C1 segment of cervical spinal cord (tissue), 14 donors: ENCODE measurements around the gene TRIP4.

Source experiments
- DNase-seq, 14 donors: peaks; one replicate each; lab custom pipeline; 2025; lab: John Stamatoyannopoulos, UW

TRIP4 gene

DNA sequence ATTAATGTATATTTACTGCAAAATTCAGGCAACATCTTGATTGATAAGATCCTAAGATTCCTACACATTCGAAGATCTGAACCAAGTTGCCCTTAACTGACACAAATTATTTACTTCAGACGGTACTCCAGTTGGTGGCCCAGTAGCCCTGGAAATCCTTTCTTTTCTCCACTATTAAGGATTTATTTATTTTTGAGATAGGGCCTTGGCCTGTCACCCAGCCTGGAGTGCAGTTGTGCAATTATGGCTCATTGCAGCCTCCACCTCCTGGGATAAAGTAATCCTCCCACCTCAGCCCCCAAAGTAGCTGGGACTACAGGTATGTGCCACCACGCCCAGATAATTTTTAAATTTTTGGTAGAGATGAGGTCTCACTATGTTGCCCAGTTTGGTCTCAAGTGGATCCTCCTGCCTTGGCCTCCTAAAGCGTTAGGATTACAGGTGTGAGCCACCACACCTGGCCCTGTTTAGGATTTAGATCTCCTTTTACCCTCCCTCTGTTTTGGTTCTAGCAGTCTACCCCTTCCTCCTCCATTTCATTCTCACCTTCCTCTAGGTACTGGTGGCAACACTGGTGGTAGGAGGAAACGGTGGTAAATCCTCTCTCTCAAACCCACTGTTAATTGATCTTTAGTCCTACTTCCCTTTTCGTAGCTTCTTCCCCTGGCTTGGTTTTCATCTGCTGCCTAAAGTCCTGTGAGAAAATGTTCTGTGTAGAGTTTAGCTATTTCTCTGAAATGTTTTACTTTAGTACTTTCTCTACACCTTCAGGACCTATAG, 60.1 kb downstream of the TRIP4 start:
- DNase-seq: no peak

DNA sequence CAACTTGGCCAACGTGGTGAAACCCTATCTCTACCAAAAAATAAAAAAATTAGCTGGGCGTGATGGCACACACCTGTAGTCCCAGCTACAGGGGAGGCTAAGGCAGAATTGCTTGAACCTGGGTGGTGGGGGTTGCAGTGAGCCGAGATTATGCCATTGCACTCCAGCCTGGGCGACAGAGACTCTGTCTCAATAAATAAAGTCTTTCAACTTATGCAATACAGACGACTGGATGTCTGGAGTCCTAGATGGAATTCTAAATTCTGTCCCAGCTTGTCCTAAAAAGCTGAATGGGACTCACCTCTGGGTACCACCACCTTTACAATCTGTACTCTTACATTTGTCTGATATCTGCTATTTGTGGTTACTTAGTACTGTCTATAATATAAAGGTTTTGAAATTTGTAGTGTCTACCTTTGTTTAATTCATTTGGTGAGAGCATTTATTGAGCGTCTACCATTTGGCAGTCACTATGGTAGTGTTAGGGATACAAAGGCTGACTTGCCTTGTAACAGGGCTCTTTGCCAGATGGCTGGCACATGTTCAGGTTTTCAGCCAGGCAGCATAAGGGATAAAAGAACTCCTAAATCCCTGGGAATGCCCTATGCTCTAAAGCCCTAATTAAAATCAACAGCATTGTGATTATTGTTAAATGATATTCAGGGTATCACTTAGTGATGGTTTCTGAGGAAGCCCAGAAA, 65.5 kb downstream of the TRIP4 start:
- peak in 7 of 14 donors; percentile 12 to 50 (median 17) for DNase-seq

DNA sequence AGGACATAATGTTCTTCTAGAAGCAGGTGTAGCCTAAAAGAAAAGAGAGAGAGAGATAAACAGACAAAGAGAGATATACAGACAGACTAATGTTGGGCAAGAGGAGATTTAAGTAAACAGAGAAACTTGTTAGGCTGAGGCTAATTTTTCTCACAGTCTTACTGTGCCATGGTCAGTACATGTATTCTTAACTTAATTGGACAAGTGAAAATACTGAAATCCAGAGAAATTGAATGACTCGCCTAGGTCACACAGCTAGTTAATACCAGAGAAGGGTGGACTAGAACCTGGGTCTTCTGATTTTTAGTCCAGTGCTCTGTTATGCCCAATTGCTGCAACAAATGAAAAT, 66.0 kb downstream of the TRIP4 start:
- no peak for DNase-seq

DNA sequence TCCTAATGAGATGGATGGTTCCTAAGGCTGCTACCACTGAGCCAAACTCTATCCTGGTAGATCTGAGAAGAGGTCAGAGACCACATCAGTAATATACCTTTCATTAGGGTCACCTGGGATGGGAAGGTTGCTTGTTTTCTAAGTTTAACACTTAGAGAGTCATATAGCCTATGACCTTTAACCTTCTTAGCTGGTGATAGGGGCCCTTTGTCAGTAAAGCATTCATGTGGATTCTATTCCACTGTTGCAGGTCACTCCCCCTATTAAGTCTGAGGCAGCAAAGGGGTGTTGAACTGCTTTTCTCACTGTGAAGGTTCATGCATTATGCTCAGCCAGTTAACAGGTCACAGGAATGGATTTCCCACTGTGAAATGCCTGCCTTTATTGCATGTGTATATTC, 66.6 kb downstream of the TRIP4 start:
- DNase-seq: no peak

DNA sequence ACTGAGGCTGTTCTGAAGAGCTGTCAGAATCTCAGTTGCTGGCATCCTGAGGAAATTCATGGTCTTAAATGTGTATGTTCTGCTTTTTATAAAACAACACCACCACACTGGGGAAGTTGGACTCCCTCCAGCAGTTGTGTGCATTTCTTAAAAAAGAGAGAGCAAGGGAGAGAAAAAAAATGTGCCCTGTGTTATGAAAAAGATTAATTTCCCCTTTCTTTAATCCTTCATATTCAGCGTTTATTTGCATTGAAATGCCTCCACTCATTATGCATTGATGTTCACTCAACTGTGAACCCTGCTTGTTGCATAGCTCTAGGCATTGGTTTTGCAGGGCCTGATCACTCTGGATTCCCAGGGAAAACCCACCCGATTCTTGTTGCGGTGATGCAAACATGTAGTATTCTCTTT, 68.3 kb downstream of the TRIP4 start:
- peak in 1 of 14 donors; percentile 3 for DNase-seq

DNA sequence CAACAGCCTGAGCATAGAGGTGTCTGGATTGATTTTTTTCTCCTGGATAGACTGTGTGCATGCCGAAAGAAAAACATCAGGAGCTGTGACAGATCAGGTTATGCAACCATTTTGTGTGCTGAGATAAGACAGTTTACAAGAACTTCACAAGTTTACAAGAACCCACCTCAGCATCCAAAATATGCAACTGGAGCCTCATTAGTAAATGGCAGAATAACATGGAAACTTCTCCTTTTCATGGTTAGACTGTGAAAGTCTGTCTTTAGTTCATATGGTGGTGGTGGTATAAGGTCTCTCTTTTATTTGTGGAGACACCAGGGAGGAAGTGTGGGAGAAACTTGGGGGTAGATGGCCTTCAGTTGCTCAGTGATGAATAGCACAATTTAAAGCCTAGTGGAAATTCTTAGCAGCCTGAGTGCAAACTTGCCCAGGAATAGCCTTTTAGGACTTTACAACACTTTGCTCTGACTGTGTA, 69.0 kb downstream of the TRIP4 start:
- DNase-seq: no peak

DNA sequence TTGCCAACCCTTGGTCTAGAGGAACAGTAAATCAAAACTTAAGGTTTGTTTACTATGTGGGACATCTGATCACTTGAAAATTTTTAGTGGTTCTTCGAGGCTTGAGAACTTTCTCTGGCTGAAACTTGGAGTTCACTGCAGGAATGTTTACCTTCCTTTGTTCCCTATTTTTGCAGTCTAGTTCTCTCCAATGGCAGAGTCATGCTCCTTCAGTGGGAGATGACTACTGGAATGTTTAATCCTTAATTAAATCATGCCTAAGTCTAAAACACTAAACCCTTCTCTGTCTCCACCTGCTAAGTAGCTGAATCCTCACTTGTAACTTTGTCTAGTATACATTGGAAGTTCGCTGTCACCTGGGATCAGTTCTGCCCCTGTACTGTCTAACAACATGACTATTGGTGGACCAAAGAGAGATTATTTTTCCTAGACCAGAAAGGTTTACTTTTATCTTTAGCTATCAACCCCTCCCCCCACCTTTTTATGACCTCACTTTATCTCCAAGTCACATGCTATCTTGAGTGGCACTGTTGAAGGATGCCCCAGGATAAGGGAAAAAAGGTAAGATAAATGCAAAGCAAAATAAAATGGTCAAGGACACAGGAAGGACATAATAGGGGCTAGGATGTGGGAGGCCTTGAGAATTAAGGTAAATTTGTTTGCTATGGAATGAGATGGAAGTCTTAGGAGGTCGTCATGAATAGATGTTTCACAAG, 71.6 kb downstream of the TRIP4 start:
- DNase-seq: no peak

DNA sequence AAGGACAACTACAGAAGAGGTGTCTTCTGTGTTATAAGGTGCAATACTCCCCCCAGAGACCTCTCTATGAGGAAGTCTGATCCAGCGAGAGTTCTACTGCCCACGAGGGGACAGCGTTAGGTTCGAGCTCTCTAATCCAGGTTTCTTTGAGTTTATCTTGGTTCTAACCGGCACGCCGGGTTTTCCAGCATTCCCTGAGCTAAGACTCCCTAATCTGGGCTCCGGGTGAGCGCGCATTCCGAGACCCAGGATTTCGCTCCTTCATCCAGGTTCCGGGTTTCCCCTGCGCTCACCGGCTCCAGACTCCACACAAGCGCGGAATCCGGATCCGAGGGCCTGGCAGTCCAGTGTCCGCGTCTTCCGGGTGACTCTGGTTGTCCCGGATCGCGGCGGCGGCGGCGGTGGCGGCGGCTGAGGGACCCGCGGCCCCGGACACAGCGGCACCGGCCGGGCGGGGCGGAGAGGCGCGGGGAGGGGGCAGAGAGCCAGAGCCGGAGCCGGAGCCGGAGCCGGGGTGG, 72.6 kb downstream of the TRIP4 start, which contains the start of gene ZNF609:
TSS of gene ZNF609 (plus strand) at position 373 of the 518 bp plus-strand sequence. CDS start 38,842 bp downstream, outside the sequence.
- peak; percentile 39 to 93 (median 84) for DNase-seq

DNA sequence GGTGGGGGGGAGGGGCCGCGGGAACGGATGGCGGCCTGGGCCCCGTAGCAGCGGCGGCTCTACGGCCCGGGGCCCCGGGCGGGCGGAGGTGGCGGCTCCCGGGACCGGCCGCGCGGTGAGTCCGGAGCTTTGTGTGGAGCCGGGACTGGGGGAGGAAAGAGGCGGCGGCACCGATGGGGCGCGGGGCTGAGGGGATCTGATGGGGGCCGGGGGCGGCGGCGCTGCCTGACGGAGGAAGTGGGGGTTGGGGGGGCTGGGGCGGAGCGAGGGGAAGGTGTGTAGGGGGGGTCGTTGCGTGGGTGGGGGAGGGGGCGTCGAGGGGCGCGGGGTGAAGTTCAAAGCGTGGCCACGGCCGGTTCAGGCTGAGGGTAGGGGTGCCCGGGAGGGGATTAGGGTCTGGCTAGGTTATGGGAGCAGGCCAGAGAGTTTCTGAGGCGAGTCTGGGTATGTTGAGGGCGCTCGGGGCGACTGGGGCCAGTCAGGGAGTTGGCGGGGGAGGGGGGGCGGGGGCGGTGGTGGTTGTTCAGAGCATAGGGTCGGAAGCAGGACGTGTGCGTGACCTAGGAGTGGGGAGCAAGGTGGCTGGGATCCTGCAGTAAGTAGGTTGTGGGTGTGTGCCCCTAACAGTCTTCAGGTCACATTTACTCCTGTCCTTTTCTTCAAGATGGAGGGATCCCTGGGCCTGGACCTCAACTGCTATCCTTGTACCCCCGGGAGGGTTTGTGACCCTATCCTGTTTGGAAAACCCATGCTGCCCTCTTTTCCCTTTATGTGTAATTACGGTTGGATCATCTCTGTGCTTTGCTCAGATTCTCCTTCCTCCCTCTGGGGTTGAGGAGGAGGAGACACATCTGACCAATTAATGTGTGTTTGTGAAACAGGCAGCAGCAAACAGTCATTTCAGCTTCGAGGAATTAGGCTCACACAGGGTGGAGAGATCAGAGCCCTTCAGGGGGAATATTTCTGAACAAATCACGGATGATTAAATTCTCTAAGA, 73.4 kb downstream of the TRIP4 start:
- peak in 13 of 14 donors; percentile 3 to 80 (median 63) for DNase-seq

DNA sequence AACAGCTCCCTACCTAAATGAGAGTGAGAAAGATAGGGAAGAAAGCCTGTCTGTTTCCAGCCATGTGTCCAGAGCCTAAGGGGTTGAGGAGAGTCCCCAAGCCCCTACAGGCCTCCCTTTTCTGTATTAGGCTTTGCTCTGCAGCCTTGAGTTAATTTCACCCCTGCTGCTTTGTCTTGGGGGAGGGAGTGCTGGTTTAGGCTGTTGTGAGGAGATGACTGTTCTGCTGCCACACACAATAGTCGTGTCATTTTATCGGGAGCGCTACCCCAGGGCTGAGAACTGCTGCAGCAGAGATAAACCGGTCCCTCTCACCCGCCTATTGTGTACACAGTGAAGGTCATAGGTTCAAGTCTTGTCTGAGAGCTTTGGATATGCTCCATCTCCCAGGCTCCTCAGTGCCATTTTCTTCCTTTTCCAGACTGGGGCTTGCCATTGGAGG, 74.1 kb downstream of the TRIP4 start:
- peak in 11 of 14 donors; percentile 3 to 70 (median 49) for DNase-seq

DNA sequence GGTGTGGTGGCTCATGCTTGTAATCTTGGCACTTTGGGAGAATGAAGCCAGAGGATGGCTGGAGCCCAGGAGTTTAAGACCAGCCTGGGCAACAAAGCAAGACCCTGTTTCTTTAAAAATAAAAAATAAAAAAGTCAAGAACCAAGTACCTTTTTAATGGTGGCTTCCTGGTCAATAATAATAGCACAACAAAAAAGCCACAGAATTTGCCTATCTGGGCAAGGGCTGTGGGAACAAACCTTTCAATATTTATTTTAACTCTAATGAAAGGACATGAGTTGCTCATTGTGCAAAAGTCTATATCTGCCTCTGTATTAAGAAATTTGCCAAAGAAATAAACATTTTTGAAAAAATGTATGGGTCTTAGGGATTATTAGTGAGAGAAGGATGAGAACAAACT, 74.9 kb downstream of the TRIP4 start:
- no peak for DNase-seq

DNA sequence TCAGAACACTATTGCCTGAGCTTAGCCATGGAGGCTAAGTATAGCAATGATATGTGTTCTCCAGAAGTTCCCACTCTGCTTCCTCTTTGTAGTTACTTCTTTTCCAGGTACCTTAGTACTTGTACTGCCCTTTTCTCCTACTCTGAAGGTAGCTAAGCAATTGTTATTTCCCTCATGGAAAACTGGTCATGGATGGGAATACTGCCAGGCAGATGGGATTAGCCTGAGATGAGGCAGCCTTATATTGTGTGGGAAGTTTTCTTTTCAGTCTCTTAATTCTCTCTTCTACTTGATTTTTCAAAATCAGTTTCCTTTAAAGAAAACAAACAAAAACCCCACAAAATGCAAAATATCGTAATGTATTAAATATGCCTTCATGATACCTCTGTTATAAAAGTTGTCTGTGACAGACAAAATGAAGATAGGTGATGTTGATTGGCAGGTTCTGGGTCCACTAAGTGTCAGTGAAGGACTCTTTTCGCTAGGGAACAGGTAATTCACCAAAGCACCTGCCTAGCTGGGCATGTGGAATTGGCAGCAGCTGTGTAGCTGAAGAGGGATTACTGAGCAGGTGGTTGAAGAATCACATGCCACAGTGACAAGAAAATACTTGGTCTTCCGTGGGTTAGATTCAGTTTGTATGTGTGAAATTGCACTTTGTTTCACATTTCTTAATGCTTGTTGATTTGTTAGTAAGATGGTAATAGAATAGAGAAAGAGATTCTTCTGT, 76.8 kb downstream of the TRIP4 start:
- peak in 1 of 14 donors; percentile 25 for DNase-seq

DNA sequence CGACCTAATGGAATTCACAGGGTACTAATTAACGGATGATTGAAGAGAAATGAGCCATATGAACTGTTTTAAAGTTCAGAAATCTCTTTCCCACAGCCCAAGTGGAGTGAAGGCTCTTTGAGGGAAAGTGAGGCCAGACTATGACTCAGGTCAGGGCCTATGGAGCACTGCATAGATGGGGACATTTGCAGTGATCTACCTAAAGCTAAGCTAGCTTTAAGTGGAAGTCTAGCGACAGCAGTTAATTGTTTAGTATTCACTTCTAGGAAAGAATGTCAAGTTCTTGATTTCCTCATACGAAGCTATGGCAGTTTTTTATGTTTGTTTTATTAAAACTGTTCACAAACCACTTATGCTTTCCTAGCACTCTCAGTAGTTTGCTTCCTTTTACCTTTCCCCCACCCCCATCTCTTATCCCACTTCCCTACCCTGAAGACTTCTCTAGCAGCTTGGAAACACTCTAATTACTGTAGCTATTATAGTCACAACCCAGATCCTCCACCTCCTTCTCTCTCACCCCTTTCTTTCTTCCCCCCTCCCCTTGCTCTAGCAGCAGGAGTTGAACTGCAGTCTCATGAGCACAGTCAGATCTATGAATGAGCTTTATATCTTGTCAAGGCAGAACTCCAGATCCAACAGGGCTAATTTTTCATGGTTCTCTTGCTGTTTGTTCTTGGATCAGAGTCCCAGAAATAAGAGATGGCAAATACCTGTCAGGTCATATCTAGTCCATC, 78.9 kb downstream of the TRIP4 start:
- peak in 1 of 14 donors; percentile 15 for DNase-seq

DNA sequence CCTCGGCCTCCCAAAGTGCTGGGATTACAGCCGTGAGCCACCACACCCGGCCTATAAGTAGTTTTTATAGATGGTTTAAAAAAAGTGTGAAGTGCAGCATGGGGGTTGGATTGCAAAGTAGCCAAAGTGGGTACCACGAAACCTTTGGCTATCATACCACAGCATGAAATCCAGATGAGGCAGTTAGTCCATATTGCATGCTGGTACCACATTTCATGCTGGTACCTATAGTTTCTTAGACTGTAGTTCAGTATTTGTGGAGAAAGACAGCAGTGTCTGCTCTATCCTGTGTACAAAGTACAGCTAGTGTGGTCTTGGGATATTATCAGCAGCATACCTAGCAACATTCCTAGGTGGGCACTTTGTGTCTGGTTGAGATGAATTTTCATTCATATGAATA, 84.5 kb downstream of the TRIP4 start:
- no peak for DNase-seq

DNA sequence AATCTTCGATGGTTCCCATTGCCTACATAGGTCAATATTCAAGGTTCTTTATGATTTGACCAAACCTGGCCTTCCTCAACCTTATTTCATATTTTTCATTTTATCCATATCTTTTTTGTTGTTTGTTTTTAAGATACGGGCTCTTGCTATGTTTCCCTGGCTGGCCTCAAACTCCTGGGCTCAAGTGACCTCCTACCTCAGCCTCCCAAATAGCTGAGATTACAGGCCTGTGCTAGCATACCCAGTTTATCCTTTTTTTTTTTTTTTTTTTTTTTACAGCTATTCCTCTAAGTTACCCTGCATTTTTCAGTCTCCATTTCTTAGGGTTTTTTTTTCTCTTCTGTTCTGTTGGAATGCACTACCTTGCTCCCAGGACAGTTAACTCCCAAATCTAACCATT, 87.2 kb downstream of the TRIP4 start:
- no peak for DNase-seq

DNA sequence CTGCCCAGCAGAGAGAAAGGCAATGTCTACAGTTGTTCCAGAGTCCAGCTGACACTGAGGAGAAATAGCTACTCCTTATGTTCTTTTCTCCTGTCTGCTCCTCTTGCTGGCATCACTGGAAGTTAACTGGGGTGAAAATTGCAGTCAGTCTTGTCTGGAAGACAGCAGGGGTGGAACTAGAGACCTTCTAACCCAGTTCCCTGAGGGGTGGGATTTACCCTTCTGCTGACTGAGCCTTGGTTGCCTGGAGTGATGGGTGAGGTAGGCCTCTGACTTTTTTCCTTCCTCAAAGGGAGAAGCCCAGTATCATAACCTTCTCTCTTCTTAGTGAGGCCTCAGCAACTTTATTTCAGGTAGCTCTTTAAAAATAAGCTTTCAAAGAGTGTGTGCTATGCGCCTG, 88.9 kb downstream of the TRIP4 start:
- no peak for DNase-seq

DNA sequence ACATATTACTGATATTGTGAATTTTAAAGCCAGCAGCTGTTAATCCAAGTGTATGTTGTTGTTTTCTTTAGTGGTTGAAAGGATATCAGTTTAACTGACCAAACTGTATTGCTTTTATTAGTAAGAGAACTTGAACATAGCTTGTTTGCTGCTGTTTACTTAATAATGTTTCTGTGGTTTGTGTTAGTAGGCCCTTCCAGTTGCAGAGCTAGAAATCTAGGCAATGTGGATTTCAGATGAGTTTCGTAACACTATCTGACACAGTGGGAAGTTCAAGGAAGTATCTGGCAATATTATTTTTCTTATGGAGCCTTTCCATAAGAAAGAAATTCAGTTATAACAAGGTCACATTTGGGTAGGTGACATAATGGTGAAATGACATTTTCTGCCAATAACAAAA, 91.2 kb downstream of the TRIP4 start:
- no peak for DNase-seq

DNA sequence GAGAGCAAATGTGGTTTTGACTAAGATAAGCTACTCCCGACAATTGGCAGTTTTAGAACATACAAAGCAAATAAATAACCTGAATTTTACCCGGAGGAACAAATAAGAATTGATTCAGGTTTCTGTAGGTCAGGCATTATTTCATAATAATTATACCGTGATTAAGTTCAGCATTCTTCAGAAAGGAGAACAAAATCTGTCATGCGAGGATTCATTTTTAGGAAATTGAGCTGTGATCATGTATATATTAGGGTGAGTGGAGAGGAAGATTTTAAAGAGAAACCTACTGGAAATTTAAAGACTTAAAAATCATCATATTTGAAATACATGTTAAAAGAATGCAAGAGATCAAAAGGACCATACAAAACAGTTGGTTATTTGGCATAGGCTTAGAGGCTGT, 93.3 kb downstream of the TRIP4 start:
- no peak for DNase-seq

DNA sequence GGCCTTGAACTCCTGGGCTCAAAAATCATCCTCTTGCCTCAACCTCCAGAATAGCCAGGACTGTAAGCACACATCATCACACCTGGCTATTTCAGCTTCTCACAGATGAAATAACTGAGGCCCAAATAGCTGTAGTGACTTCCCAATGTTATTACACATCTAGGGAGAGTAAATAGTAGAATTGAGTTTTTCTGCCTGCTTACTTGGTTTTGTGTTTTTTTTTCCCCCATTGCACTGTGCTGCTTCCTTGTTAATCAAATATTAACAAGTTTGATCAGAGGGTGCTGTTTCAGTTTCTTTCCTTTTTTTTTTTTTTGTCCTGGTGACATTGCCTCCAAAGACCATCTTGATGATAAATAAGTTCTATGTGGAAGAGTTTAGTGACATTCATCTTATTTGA, 96.1 kb downstream of the TRIP4 start:
- no peak for DNase-seq
